Lower lobe of right lung (tissue), 2 donors: Measurements from ENCODE around the gene PCDHGA10. TPM values are rescaled to one million over a fixed set of nuclear protein-coding genes. Genes with fewer than 3 reads are reported as not detected.
A peak's percentile ranks its signal among the peaks of the same experiment; 100 is the strongest.

ENCODE experiments used
- ATAC-seq, 2 donors: fragments of 200-7000 bp; cut with Tn5 transposase; one replicate each; pipeline ENCODE4 v1.9.1; 2020 to 2022; ENCODE audit warnings: mild to moderate bottlenecking in 2 of 2, moderate library complexity in 2 of 2
- DNase-seq: peaks from one replicate; pipeline ENCODE4 v3.0.0-alpha.2; 2020
- H3K27ac ChIP-seq: fragments of 200-600 bp; one replicate; pipeline ENCODE4 v1.8.0; 2022
- H3K27me3 ChIP-seq: fragments of 200-600 bp; one replicate; pipeline ENCODE4 v1.8.0; 2022; ENCODE audit warnings: low read depth
- H3K36me3 ChIP-seq: fragments of 200-600 bp; one replicate; pipeline ENCODE4 v1.8.0; 2022; ENCODE audit warnings: mild to moderate bottlenecking
- H3K4me1 ChIP-seq: fragments of 200-600 bp; one replicate; pipeline ENCODE4 v1.8.0; 2022
- H3K4me3 ChIP-seq: fragments of 200-600 bp; one replicate; pipeline ENCODE4 v1.8.0; 2022; ENCODE audit warnings: mild to moderate bottlenecking
- H3K9me3 ChIP-seq: fragments of 200-600 bp; one replicate; pipeline ENCODE4 v1.8.0; 2022
- intact Hi-C: fragments of 100-400 bp; cut with DNase I; formaldehyde crosslinking; loops from one replicate; pipeline ENCODE4 v1.11.0; 2022
- total RNA-seq: library from RNA; stranded (reverse); fragmentation: NEBNext Ultra II Directional; extraction: Animal tissue kit (Norgen Biotek cat#: 25700); gene quantifications from one replicate; pipeline ENCODE4 v1.2.1, GENCODE V29; 2021
- TF ChIP-seq, protein P1 (sequence below): fragments of 200-600 bp; IDR thresholded peaks from one replicate; pipeline ENCODE4 v1.8.0; 2022; ENCODE audit warnings: antibody characterized with exemption, mild to moderate bottlenecking
- donor health status: DM: no; HTN: yes; CAD: no; lungs with severe emphysema.

Gene PCDHGA10
- total RNA-seq, 1 donor from 2014 or later: 5.4 TPM

DNA sequence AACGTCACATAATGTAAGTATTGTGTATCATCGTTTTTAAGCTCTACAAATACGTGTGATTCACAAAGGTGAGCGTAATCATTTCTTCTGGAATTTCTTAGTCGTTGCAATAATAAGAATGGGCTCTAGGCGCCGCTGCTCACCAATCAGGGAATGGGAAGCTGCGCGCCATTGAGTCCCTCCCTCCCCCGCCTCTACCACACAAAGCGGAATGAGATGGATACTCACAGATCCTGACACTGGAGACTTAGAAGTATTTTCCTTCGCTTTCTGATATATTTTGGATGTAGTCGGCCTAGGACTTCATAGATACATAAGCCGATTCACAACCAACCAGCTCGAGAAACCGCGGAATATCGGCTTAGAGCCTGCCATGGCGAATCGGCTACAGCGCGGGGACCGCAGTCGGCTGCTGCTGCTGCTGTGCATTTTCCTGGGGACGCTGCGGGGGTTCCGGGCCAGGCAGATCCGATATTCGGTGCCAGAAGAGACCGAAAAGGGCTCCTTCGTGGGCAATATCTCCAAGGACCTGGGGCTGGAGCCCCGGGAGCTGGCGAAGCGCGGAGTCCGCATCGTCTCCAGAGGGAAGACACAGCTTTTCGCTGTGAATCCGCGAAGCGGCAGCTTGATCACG is 8.2 kb downstream of the PCDHGA10 start, which contains the start of gene PCDHGA11:
TSS of gene PCDHGA11 (plus strand) at position 197 of the 634 bp plus-strand sequence. CDS start at position 374, 177 bp downstream.
- ATAC-seq: peak; percentile 56 to 67
- peaks cover 12% of the 10 kb centered on the region for H3K27me3 ChIP-seq
- peaks cover 85% of the 10 kb centered on the region for H3K9me3 ChIP-seq
- peak; percentile 69 for DNase-seq
- H3K36me3 ChIP-seq: no peaks in the 10 kb centered on the region
- H3K4me3 ChIP-seq: peak within 1 kb of the TSS; percentile 48
- TF ChIP-seq, protein P1, sequence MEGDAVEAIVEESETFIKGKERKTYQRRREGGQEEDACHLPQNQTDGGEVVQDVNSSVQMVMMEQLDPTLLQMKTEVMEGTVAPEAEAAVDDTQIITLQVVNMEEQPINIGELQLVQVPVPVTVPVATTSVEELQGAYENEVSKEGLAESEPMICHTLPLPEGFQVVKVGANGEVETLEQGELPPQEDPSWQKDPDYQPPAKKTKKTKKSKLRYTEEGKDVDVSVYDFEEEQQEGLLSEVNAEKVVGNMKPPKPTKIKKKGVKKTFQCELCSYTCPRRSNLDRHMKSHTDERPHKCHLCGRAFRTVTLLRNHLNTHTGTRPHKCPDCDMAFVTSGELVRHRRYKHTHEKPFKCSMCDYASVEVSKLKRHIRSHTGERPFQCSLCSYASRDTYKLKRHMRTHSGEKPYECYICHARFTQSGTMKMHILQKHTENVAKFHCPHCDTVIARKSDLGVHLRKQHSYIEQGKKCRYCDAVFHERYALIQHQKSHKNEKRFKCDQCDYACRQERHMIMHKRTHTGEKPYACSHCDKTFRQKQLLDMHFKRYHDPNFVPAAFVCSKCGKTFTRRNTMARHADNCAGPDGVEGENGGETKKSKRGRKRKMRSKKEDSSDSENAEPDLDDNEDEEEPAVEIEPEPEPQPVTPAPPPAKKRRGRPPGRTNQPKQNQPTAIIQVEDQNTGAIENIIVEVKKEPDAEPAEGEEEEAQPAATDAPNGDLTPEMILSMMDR: peak; percentile 46
- no peaks in the 10 kb centered on the region for H3K4me1 ChIP-seq
- H3K27ac ChIP-seq: no peak within 1 kb of the TSS
- intact Hi-C loops: no loop called here

DNA sequence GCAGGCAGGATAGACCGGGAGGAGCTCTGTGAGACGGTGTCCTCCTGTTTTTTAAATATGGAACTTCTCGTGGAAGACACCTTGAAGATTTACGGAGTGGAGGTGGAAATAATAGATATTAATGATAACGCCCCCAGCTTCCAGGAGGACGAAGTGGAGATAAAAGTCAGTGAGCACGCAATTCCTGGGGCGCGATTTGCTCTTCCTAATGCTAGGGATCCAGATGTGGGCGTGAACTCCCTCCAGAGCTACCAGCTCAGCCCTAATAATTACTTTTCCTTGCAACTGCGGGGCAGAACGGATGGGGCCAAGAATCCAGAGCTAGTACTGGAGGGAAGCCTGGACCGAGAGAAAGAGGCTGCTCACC is 8.7 kb downstream of the PCDHGA10 start:
- TF ChIP-seq, protein P1: no peak
- Histone ChIP-seq H3K4me1 (no peaks in the 10 kb centered on the region), H3K9me3 (peaks cover 88% of the 10 kb centered on the region), H3K36me3 (no peaks in the 10 kb centered on the region), H3K27ac (no peak overlapping the region), H3K27me3 (peaks cover 12% of the 10 kb centered on the region), H3K4me3 (peak overlapping the region; percentile 48)
- DNase-seq (no peak), ATAC-seq (no peak)
- intact Hi-C loops: no loop called here

GRCh38 chr5:141422742-141423291 is 10.0 kb downstream of the PCDHGA10 start:
- peaks cover 97% of the 10 kb centered on the region for H3K9me3 ChIP-seq
- peaks cover 12% of the 10 kb centered on the region for H3K27me3 ChIP-seq
- no peak for ATAC-seq
- H3K4me3 ChIP-seq: no peak overlapping the region
- intact Hi-C loops: no loop called here
- no peaks in the 10 kb centered on the region for H3K4me1 ChIP-seq
- no peaks in the 10 kb centered on the region for H3K36me3 ChIP-seq
- H3K27ac ChIP-seq: no peak overlapping the region
- no peak for DNase-seq
- TF ChIP-seq, protein P1: no peak

DNA sequence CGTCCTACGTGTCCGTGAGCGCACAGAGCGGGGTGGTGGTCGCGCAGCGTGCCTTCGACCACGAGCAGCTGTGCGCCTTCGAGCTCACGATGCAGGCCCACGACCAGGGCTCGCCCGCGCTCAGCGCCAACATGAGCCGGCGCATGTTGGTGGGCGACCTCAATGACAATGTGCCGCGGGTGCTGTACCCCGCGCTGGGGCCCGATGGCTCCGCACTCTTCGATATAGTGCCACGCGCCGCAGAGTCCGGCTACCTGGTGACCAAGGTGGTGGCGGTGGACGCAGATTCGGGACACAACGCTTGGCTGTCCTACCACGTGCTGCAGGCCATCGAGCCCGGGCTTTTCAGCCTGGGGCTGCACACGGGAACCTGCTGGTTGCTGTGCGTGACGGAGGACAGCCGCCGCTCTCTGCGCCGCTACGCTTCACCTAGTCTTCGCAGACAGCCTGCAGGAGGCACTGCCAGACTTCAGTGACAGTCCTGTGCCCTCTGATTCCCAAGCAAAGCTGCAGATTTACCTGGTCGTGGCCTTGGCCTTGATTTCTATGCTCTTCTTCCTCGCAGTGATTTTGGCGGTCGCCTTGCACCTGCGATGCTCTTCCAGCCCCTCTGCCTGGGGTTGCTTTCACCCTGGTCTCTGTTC is 15.1 kb downstream of the PCDHGA10 start:
- peaks cover 11% of the 10 kb centered on the region for H3K27me3 ChIP-seq
- H3K4me3 ChIP-seq: no peak overlapping the region
- H3K27ac ChIP-seq: no peak overlapping the region
- TF ChIP-seq, protein P1: no peak
- ATAC-seq (no peak), DNase-seq (no peak)
- H3K4me1 ChIP-seq: no peaks in the 10 kb centered on the region
- peaks cover 91% of the 10 kb centered on the region for H3K9me3 ChIP-seq
- intact Hi-C loops: no loop called here
- no peaks in the 10 kb centered on the region for H3K36me3 ChIP-seq

DNA sequence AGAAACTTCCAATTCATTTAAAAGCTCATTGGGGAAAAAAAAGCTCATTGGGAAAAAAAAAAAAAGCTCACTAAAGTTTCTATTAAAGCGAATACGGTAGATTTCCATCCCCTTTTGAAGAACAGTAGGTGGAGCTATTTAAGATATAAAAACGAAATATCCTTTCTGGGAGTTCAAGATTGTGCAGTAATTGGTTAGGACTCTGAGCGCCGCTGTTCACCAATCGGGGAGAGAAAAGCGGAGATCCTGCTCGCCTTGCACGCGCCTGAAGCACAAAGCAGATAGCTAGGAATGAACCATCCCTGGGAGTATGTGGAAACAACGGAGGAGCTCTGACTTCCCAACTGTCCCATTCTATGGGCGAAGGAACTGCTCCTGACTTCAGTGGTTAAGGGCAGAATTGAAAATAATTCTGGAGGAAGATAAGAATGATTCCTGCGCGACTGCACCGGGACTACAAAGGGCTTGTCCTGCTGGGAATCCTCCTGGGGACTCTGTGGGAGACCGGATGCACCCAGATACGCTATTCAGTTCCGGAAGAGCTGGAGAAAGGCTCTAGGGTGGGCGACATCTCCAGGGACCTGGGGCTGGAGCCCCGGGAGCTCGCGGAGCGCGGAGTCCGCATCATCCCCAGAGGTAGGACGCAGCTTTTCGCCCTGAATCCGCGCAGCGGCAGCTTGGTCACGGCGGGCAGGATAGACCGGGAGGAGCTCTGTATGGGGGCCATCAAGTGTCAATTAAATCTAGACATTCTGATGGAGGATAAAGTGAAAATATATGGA is 17.7 kb downstream of the PCDHGA10 start, which contains the start of gene PCDHGA12:
TSS of gene PCDHGA12 (plus strand) at position 176 of the 782 bp plus-strand sequence. CDS start at position 429, 253 bp downstream.
- Histone ChIP-seq H3K9me3 (peaks cover 85% of the 10 kb centered on the region), H3K4me1 (no peaks in the 10 kb centered on the region), H3K36me3 (no peaks in the 10 kb centered on the region), H3K27me3 (peaks cover 11% of the 10 kb centered on the region), H3K4me3 (peak within 1 kb of the TSS; percentile 28), H3K27ac (no peak within 1 kb of the TSS)
- peak; percentile 35 to 78 for ATAC-seq
- intact Hi-C loops: no loop called here
- no peak for DNase-seq
- TF ChIP-seq, protein P1: peak; percentile 35
